ENCODE results near the gene TEAD4. TPM values are rescaled to one million over a fixed set of nuclear protein-coding genes. Genes with fewer than 3 reads are reported as not detected.

Gene TEAD4
- total RNA-seq, 2 experiments from 2014 or later = not detected

GRCh38 chr12:2957816-2958431, 1.3 kb upstream of the TEAD4 start:
- no peak overlapping the region for H3K27ac ChIP-seq (ENCODE audit: low read depth, low read length, poor library complexity, severe bottlenecking)
- no peaks in the 10 kb centered on the region for H4K20me1 ChIP-seq (ENCODE audit: insufficient read depth, low read length)
- intact Hi-C loops (cut with micrococcal nuclease; ENCODE audit: unreplicated experiment) = no loop called here
- H3K36me3 ChIP-seq (ENCODE audit: insufficient read depth, low read length) = no peaks in the 10 kb centered on the region
- H3K4me2 ChIP-seq (ENCODE audit: low read length) = no peak overlapping the region
- no peak overlapping the region for H3K4me3 ChIP-seq (ENCODE audit: low read depth, low read length, poor library complexity, severe bottlenecking)
- DNase-seq (ENCODE audit: low spot score) = no peak
- H3K79me2 ChIP-seq (ENCODE audit: insufficient read depth, low read depth, low read length) = no peaks in the 10 kb centered on the region
- ChIA-PET POLR2A (no interaction called here), CTCF (ENCODE audit: unreplicated experiment) (no interaction called here)
- H2AFZ ChIP-seq (ENCODE audit: low read length) = no peak overlapping the region
- no TSS peak for BruUV-seq (replicated peaks)
- no peaks in the 10 kb centered on the region for H3K9me3 ChIP-seq (ENCODE audit: low read length)
- TF ChIP-seq EZH2phosphoT487 (IDR thresholded peaks at IDR 0.05; ENCODE audit: borderline replicate concordance, low read depth, low read length) (no peak), CTCF (conservative IDR thresholded peaks at IDR 0.05; ENCODE audit: low read length) (no peak)
- H3K4me1 ChIP-seq (ENCODE audit: insufficient read depth, low read length, poor library complexity, severe bottlenecking) = no peaks in the 10 kb centered on the region
- no peaks in the 10 kb centered on the region for H3K9me2 ChIP-seq (ENCODE audit: insufficient read depth, low read length)

GRCh38 chr12:2958432-2959191, 585 bp upstream of the TEAD4 start:
- Histone ChIP-seq H4K20me1 (ENCODE audit: insufficient read depth, low read length) (no peaks in the 10 kb centered on the region), H3K27ac (ENCODE audit: low read depth, low read length, poor library complexity, severe bottlenecking) (no peak overlapping the region), H3K9me3 (ENCODE audit: low read length) (no peaks in the 10 kb centered on the region), H2AFZ (ENCODE audit: low read length) (no peak overlapping the region), H3K9me2 (ENCODE audit: insufficient read depth, low read length) (no peaks in the 10 kb centered on the region), H3K4me2 (ENCODE audit: low read length) (peak overlapping the region; percentile 23; the same call in 1 of the 2 replicates), H3K4me1 (ENCODE audit: insufficient read depth, low read length, poor library complexity, severe bottlenecking) (no peaks in the 10 kb centered on the region), H3K4me3 (ENCODE audit: low read depth, low read length, poor library complexity, severe bottlenecking) (no peak overlapping the region), H3K79me2 (ENCODE audit: insufficient read depth, low read depth, low read length) (no peaks in the 10 kb centered on the region), H3K36me3 (ENCODE audit: insufficient read depth, low read length) (no peaks in the 10 kb centered on the region)
- CTCF ChIA-PET (ENCODE audit: unreplicated experiment) = no interaction called here
- TF ChIP-seq EZH2phosphoT487 (IDR thresholded peaks at IDR 0.05; ENCODE audit: borderline replicate concordance, low read depth, low read length) (no peak), CTCF (conservative IDR thresholded peaks at IDR 0.05; ENCODE audit: low read length) (no peak)
- DNase-seq (ENCODE audit: low spot score) = no peak
- no TSS peak for BruUV-seq (replicated peaks)
- intact Hi-C loops (cut with micrococcal nuclease; ENCODE audit: unreplicated experiment) = no loop called here
- POLR2A ChIA-PET = no interaction called here

Measured in OCI-LY7 (cell line).